HG02870 (cell line): ENCODE results near the gene SLC22A12.

Experiments
- ATAC-seq: cut with Tn5 transposase; IDR thresholded peaks from one replicate; pipeline ENCODE4 v1.9.1; 2021; ENCODE audit warnings: mild to moderate bottlenecking, moderate library complexity; ENCODE audit not compliant: unreplicated experiment

Gene SLC22A12

DNA sequence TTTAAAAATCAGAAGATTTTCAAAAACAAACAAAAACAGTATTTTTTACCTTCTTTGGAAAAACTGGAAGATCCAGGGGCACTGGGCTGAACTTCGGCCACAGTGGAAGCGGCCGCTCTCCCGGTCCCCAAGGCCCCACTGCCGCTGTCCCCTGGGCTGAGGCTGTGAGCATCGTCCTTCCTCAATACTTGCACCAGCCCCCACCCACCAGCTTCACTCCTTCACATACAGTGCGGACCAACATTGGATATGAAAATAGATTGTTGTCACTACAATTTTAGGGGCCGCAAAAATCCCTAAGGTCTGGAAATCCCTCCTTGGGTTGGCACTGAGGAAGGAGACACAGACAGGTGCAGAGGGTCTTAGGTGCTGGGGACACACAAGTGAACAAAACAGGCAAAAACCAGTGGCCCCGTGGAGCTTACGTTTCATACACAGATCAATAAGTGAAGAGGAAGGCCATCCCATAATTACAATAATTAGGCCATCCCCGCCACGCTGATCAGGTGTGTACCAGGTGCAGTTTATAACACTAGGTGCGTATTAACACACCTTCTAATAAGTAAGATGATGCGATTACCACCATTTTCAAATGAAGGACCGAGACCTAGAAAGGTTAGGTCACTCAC is 28.2 kb upstream of the SLC22A12 start:
- ATAC-seq: no peak

DNA sequence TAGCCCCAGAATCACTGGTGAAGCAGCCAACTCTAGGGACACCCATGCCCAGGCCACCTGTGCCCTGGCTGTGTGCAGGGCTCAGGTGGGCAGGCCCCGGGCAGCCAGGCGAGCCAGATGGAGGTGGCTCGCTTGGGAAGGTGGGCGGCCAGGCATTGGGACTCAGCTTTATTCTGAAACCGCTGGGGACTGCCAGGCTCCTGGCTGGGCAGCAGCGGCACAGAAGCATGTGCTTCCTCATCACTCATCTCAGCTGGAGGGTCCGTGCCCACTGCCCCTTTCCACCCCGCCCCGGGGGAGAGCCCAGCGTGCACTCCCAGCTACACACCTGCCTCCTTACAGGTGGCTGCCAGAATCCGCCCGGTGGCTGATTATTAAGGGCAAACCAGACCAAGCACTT is 27.1 kb upstream of the SLC22A12 start:
- no peak for ATAC-seq

DNA sequence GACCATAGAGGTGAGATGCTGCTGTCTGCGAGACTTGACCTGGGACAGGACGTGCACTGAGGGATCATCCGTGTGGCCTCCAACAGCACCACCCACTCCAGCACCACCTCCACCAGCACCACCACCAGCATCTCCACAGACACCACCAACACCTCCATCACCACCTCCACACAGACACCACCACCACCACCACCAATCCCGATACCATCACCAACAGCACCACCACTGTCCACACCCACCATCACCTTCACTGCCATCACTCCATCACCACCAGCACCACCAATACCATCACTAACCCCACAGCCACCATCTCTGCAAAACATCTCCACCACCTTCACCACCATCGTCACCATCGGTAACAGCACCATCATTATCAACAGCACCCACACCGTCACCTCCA is 26.6 kb upstream of the SLC22A12 start:
- ATAC-seq: no peak

DNA sequence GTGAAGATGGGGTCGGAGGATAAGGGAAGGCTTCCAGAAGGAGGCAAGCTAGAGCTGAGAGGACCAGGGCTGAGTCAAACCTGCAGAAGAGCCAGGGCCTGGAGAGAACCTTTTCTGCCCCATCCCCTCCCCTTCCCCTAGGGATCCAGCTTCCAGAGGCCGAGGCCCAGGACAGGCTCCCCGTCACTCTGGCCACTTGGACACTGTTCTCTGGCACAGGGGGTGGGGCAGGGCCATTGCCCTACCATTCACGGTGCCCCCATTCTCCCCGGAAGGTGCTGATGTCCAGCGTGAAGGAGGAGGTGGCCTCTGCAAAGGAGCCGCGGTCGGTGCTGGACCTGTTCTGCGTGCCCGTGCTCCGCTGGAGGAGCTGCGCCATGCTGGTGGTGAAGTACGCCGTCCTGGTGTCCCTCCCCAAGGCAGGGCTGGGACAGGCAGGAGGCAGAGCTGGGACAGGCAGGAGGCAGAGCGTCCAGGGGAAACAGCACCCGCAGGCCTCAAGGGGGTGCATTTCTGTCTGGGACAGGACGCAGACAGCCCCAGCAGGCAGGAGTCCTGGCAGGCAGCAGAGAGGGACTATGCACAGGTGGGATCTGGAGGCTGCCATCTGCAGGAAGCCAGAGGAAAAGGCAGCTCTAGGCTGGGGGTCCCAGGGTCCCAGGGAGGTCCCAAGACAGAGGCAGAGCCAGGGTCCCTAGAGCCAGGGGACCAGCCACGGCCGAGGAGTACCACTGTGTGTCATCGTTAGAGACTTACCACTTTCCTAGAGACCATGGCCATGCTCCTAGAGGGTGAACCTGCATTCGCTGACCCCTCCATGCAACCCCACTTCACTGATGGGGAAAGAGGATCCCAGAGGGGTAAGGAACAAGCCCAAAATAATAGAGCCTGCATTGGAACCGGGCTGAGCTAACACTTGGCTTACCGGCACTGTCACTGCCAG is 25.8 kb upstream of the SLC22A12 start:
- no peak for ATAC-seq

DNA sequence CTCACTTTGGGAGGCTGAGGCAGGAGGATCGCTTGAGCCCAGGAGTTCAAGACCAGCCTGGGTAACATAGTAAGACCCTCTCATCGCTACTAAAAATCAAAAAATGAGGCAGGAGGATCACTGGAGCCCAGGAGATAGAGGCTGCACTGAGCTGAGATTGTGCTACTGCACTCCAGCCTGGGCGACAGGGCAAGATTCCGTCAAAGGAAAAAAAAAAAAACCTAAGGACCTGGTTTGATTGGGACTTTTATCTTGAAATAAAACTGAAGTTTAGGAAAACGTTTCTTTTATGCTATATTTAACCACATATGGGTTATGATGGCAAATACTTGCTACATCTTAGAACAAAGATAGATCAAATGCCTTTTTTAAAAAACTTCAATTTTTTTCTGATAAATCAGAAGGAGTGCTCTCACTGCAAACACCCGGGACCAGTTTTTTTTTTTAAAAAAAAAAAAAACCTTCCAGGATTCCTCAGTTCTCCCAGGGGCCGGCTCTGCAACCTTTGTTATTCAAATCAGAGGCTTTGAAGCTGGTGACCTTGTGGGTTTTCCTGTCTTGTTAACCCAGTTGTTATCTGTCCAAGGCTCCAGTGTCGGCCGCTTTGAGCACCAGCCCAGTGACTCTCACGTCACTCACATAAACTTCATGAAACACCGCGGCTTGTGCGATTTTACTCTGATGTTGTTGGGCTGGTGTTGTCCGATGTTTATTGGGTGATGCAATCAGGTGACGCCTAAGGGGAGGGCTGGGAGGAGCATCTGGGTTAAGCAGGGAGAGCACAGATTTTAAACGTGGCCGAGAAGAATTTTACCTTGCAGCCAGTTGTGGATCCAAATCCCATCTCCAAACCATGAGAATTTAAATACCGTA is 24.7 kb upstream of the SLC22A12 start:
- ATAC-seq: no peak

DNA sequence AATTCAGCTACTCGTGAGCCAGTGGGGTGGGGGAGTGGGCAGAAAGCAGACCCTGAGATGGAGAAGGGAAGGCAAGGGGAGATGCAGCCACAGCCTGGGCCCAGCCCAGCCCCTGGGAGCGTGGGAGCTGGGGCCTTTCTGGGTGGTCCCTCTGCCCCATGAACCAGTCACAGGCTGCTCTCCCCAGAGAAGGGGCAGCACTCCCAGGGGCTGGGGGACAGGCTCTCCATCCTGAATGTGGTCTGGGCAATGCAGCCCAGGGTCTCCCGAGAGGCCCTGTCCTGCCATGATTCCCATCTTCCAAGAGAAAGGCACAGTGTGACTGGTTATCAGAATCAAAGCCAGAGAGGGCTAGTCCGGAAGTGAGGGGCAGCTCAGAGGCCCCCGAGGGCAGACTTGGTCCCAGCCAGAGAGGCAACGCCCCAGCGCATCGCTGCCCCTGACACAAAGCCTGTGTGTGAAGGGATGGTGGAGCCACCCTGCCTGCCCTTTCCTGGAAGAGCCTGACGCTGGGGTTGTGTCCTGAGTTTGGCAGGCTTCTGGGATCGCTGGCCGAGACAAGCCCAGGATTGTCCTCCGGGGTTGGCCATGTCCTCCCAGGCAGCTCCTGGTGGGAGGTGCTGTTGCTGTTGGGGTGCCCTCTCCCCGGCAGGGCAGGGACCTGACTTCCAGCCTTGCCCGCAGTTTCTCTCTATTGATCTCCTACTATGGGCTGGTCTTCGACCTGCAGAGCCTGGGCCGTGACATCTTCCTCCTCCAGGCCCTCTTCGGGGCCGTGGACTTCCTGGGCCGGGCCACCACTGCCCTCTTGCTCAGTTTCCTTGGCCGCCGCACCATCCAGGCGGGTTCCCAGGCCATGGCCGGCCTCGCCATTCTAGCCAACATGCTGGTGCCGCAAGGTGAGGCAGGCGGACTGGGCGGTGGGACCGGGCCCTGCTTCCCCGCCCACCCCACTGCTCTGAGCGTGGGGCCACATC is 23.8 kb upstream of the SLC22A12 start:
- no peak for ATAC-seq

DNA sequence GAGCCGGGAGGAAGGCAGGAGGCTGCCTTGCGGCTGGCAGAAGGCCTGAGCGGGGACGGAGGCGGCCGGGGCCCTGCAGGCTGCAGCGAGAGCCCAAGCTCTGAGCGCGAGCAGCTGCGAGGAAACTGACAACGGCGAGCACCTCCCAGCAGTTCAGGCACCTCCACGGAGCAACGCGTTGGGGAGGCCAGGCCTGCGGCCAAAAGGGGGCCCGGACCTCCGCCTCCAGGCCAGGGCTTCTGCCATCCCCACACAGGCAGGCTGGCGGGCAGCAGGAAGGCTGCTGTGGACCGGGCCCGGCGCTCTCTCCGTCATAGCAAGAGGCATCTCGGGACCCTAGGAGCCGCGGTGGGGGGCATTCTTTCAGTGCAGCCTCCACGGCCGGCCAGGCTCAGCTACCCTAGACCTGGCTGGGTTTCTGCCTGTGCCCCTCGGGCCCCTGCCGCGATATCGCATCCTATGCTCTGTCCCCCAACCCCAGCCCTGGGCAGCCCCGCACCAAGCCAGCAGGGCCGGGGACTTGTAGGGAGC is 22.9 kb upstream of the SLC22A12 start:
- no peak for ATAC-seq

DNA sequence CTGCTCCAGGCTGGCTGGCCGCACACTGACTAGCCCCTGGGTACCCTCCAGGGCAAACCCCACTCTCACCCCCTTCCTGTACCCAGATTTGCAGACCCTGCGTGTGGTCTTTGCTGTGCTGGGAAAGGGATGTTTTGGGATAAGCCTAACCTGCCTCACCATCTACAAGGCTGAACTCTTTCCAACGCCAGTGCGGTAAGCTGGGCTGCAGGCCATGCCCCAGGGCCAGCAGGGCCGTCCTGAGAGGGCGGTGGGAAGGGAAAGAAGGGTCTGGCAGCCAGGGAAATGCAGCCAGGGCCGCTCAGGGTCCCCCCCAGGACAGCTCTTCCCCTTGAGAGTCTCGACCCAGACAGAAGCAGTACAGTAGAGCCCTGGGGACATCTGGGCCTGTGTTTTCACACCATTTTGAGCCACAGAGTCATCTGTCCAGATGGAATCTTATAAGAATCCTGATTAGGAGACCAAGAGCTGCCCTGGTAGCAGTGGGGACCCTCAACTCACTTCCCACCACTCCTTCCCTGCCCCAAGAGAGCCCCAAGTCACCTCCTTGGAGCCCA is 22.4 kb upstream of the SLC22A12 start:
- no peak for ATAC-seq

DNA sequence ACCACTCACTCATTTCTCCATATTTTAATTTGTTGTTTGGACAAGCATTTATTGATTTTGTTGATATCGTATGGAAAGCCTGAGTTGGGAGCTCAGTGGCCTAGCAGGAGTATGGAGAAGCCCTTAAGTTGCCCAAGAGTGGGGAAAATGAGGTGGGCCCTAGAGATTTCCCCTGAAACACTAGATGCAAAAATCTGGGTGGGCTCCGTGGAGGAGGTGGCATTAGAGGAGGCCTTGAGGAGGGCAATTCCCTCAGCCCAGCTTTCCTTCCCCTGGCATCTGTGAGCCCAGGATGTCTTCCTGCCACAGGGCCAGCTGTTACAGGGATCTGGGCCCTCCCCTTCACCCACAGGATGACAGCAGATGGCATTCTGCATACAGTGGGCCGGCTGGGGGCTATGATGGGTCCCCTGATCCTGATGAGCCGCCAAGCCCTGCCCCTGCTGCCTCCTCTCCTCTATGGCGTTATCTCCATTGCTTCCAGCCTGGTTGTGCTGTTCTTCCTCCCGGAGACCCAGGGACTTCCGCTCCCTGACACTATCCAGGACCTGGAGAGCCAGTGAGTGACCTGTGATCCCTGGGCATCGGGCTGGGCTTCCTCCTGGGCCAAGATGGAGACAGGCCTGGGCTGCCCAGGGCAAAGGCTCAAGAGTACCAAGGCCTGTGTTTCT is 21.6 kb upstream of the SLC22A12 start:
- no peak for ATAC-seq

DNA sequence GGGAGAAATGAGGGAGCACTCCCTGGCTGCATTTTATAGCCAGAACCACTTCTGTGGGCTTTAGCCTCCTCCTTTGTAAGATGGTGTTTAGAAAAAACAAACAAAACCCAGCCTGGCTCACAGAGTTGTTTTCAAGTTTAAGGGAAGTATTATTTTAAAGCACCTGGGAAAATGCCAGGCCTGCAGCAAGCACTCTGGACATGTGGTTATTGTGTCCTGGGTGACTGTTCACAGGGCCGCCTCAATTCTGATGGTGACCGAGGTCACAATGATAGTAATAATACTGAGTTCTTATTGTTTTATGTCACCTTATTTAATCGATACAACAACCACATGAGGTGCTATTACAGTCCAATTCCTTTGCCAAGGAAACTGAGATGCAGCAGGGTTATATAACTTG is 20.7 kb upstream of the SLC22A12 start:
- ATAC-seq: no peak

DNA sequence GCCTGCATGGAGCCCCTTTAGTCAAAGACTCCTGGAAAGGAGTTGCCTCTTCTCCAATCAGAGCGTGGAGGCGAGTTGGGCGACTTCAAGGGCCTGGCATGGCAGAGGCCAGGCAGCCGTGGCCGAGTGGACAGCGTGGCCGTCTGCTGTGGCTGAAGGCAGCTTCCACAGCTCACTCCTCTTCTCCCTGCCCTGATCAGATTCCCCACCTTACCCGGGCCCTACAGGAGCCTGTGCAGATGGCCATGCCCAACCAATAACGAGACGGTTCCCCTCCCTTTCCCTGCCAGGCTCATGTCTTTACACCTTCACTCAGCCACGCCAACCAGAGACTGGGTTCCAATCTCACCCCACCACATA is 20.0 kb upstream of the SLC22A12 start:
- ATAC-seq: no peak

DNA sequence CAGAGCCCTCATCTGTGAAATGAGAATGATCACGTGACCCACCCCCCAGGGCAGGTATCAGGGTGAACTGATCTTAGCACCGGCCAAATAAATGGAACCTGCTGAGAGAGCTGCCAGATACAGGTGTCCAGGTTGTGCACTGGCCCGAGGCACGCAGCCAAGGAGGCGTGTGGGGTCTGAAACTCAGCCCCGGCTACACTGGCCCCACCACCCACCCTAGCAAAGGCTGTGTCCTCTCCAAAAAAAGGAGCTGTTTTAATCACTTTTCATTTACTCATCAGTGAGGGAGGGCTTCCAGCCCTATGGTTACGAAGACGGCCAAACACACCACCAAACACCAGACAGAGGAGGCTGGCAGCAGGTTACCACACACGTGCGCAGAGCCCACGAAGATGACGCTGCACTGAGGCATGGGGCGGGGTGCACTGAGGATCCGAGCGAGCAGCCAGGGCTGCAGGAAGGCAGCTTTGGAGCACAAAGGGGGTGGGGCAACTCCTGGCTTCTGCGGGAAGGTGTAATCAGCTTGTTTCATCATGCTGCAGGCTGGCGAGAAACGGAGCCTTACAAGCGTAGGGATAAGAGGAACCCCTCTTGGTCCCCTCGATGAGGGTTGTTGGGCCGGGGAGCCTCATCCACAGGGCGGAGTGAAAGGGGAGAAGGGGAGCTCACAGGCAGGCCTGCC is 19.5 kb upstream of the SLC22A12 start:
- no peak for ATAC-seq

DNA sequence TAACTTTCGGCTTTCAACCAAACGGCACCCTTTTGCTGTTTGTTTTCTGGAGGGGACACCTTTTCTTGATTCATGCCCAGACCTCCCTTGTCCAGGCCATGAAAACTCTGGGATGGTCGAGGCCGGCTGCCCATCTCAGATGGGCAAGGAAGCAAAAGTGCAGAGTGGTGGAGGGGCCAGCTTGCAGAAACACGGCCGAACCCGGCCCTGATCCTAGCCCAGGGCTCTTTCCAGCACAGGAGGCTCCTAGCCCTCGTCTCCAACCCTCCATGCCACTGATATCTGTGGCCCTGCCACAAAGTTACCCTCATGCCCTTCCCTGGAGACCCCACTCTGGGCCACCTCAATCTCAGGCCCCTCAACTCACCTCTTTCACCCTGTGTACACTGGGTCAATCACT is 18.9 kb upstream of the SLC22A12 start:
- ATAC-seq: no peak

DNA sequence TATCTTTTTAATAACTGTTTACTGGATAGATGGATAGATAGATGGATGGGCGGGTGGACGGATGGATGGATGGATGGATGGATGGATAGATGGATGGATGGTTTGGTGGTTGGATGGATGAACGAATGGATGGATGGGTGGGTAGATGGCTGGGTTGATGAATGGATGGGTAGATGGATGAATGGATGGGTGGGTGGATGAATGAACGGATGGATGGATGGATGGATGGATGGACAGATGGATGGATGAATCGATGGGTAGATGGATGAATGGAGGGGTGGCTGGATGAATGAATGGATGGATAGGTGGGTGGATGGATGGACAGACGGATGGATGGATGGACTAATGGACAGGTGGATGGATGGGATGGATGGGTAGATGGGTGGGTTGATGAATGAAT is 13.8 kb upstream of the SLC22A12 start:
- no peak for ATAC-seq

DNA sequence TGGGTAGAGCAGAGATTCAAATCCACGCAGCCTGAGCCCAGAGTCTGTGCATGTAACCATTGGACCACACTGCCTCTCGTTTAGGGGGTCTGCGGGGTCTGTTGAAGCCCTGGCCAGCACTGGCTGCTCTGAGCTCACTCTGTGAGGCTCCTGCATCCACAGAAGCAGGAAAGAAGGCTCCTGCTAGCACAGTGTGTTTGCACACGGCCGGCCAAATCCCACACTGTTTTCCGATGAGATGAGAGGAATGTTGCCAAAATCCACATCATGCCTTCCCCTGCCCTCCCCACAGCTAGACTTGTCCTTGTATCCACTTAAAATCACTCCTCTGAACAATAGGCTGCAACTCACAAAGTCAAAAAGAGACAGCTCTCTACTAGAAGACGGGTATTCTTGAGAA is 10.6 kb upstream of the SLC22A12 start:
- no peak for ATAC-seq

DNA sequence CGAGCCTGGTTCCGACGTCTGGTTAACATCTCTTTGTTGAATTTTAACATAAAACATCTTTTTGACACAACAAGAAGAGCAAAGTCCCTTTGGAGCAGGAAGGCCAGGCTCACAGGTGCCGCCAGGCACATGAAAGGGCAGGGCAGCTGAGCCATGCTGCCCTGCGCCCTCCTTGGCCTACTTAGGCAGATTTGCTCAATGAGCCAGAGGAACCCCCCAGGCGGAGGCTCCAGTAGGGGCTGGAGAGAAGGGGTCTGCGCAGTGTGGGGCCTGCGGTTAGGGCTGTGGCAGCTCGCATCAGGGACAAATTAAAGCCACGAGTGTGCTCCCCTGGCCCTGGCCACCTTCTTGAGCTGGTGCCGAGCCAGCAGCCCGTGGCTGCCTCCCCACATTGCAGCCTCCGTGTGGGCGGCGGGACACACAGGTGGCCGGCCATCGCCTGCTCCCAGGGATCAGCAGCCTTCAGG is 9.9 kb upstream of the SLC22A12 start:
- ATAC-seq: no peak

DNA sequence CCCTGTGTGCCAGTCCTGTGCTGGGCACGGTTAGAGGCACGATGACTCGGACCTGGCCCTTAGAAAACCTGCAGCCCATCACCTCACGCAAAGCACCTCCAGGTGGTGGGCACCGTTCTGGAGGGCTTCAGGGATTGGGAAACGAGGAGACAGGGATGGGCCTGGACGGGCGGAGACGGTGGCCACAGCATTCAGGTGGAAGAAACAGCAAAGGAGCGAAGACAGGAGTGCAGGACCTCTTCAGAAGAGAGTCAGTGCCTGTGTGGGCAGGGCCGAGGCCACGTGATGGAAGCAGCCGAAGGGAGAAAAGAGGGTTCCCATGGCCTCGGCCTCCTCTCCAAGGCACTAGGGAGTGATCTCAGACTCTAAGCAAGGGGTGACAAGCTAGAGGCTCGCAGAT is 8.1 kb upstream of the SLC22A12 start:
- ATAC-seq: no peak
